AG20443 (cell line): ENCODE measurements around the gene ZNF550.
A peak's percentile ranks its signal among the peaks of the same experiment; 100 is the strongest.
"Not testable (repeated sequence)": the region's sequence is repeated elsewhere in the genome, so short reads cannot be mapped to it uniquely, and the experiment has no call there.

Experiments
- DNase-seq: peaks from one replicate; pipeline ENCODE4 v3.0.0; 2012; ENCODE audit warnings: low spot score, mixed read lengths

Gene ZNF550

GRCh38 chr19:57527136-57527881 lies 32.4 kb downstream of the ZNF550 start, which contains the start of gene ZNF549:
Gene ZNF549, plus strand, starts transcription at chr19:57527356. Its CDS starts 218 bp downstream, at chr19:57527574.
- DNase-seq, result peak; percentile 98

DNA sequence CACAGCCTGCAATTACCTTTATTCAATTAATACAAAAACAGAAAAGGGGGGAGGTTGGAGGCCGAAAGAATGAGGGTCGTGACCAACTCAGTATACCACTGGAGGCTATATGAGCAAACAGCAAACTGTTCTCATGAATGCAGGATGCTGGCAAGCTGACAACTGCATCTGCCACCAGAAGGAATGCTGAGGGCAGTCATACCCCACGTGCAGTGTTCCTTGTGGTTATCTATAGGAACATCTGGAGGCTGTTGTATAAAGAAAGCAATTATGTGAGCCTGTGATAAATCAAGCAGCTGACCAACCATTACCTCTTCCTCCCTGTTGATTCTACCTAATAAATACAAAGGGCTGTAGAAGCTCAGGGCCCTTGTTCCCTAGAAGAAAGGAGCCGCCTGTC lies 41.6 kb downstream of the ZNF550 start:
- not testable (repeated sequence) for DNase-seq

GRCh38 chr19:57515255-57515654 lies 44.4 kb downstream of the ZNF550 start:
- no peak for DNase-seq

DNA sequence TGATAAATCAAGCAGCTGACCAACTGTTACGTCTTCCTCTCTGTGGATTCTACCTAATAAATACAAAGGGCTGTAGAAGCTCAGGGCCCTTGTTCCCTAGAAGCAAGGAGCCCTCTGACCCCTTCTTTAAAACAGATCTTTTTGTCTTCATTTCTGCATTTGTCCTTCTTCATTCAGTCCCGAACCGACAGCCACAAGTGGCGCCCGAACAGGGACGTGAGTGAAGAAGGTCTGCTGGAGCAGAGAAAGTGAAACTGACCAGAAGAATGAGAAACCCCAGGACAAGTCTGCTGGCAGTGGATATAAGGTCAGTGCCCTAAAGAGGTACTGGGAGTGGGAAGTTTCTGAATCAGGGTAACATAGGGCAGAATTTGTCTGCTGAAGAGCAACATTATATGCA lies 46.8 kb downstream of the ZNF550 start:
- no peak for DNase-seq

- DNase-seq, result no peak
Measured at GRCh38 chr19:57511484-57511883, 48.2 kb downstream of the ZNF550 start.

DNA sequence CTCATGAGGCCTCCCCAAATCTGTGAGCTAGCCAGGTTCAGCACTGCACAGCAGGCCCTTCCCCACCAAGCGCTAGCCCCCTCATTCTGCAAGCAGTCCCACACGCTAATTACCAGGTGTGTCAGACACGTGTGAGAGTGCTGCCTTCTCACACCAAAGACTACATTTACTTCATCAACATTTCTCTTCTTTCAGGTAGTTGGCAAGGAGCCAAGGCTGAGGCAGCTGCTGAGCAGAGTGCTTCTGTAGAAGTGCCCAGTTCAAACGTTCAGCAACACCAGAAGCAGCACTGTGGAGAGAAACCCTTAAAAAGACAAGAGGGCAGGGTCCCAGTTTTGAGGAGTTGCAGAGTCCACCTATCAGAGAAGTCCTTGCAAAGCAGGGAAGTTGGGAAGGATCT lies 53.5 kb downstream of the ZNF550 start:
- DNase-seq, result no peak

DNA sequence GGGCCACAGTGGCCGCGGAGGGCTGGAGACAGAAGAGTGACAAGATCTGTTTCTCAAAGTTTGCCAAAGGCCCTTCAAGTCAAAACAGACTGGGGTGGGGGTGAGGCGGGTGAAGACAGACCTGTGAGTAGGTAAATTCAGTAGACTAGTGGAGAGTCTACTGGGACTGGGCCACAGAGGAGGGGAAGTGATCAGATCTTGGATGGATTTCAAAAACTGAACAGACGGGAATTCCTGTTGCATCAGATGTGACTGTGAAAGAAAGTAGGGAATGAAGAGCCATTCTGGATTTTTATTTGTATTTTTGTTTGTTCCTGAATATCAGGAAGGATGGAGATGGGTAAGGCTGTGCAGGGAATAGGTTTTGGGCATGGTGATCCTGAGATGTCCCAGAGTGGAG lies 59.3 kb downstream of the ZNF550 start:
- DNase-seq, result peak; percentile 18

DNA sequence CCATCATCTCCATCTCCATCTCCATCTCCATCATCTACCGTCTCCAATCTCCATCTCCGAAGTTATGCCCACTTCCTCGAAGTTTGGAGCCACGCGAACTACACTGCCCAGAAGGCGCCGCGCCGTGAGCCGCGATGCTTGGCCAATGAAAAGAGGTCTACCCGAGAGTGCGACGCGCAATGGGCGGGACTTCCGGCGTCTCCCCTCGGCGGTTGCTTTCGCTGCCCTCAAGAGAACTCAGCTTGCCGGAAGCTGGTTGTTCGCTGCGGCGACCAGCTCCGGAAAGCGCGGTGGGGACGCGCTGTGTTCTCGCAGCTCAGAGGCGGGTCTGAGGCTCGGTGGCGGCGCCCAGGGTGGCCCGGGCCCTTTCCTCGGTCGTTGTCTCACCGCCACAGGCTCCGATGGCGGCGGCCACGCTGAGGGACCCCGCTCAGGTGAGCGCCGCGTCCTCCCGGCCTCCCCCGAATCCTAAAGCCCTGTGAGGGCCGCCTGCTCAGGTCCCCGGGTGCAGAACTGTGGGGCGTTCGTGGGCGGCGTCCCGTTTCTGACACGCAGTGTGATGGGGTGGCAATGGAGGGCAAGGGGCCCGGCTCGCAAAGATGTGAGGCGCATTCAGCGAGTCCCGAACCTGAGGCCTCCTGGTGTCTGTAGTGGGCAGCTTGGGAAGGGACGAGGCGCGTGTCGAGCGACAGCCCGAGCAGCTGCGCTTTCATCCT lies 59.8 kb downstream of the ZNF550 start, which contains the start of gene ZNF773:
TSS of gene ZNF773 (plus strand) at position 259 of the 716 bp plus-strand sequence. CDS start at position 402, 143 bp downstream.
- peak; percentile 96 for DNase-seq

GRCh38 chr19:57499332-57499679 lies 60.4 kb downstream of the ZNF550 start:
- DNase-seq, result not testable (repeated sequence)

GRCh38 chr19:57488299-57488644 lies 71.4 kb downstream of the ZNF550 start:
- not testable (repeated sequence) for DNase-seq

DNA sequence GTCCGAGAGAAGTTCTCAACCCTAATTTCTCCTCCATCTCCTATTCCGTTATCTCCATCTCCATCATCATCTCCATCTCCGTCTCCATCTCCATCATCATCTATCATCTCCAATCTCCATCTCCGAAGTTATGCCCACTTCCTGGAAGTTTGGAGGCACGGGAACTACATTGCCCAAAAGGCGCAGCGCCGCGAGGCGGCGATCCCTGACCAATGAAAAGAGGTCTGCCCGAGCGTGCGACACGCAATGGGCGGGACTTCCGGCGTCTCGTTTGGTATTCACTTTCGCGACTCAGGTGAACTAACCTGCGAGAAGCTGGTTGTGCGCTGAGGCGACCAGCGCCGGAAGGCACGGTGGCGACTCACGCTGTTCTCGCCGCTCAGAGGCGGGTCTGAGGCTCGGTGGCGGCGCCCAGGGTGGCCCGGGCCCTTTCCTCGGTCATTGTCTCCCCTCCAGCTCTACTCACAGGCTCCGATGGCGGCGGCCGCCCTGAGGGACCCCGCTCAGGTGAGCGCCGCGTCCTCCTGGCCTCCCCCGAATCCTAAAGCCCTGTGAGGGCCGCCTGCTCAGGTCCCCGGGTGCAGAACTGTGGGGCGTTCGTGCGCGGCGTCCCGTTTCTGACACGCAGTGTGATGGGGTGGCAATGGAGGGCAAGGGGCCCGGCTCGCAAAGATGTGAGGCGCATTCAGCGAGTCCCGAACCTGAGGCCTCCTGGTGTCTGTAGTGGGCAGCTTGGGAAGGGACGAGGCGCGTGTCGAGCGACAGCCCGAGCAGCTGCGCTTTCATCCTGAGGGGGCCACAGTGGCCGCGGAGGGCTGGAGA lies 72.0 kb downstream of the ZNF550 start, which contains the start of gene ZNF419:
TSS of gene ZNF419 (plus strand) at position 274 of the 822 bp plus-strand sequence. CDS start at position 475, 201 bp downstream.
- peak; percentile 94 for DNase-seq
